GM12891 (cell line): ENCODE results near the gene JUND.

Source experiments
- POLR2A ChIP-seq: IDR thresholded peaks from 2 replicates; pipeline ENCODE4 v1.6.1; 2011; ENCODE audit warnings: low read depth, low read length, control low read depth
- POLR2AphosphoS5 ChIP-seq: IDR thresholded peaks from 2 replicates; pipeline ENCODE4 v1.6.1; 2011; ENCODE audit warnings: low read depth, low read length, control low read depth
- POU2F2 ChIP-seq: IDR thresholded peaks from 2 replicates; pipeline ENCODE4 v1.6.1; 2011; ENCODE audit warnings: low read depth, mild to moderate bottlenecking, control low read depth, low read length, moderate library complexity

DNA sequence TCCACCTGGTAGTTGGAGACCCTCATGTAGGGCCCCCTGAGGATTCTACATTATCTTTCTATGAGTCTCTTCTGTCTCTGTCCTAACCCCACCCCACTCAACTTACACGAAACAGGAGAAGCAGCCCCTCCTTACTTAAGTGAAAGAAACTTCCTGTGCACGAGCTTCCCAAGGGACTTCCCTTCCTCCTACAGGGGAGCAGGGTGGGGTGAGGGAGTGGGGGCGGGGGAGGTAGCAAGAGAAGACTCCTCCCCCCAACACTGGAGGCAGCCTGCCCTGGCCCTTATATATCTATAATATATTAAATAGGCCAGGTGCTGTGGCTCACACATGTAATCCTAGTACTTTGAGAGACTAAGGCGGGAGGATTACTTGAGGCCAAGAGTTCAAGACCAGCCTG is 49.6 kb downstream of the JUND start:
- TF ChIP-seq POLR2AphosphoS5 (no peak), POLR2A (no peak), POU2F2 (no peak)
